ENCODE measurements around the gene ARFGAP1. TPM values are rescaled to one million over a fixed set of nuclear protein-coding genes. Genes with fewer than 3 reads are reported as not detected.

ARFGAP1 gene
- total RNA-seq, 1 donor from 2014 or later = 220 TPM

DNA sequence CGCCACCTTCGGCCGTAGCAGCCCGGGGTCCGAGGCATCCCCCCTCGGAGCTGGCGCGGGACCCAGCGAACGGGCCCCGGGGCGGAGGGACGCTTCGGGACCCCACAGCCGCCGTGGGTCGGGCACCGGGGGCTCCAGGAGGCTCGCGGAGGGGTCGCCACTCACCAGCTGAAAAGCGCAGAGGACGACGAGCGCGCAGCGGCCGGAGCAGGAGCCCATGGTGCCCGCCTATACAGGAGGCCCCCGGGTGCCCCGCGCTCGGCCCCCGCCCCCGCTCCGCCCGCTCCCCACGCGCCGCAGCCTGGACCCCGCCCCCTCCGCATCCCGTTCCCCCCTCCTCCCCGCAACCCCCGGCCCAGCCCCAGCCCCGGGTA is 18.4 kb upstream of the ARFGAP1 start, which contains the start of gene NKAIN4:
Gene NKAIN4 (minus strand): TSS at position 232 of the 374 bp plus-strand sequence. CDS start 13 bp downstream, at position 219.
- H2AFZ ChIP-seq (ENCODE audit: low read depth, low read length) = no peak within 1 kb of the TSS
- peaks cover 28% of the 10 kb centered on the region for H3K36me3 Mint-ChIP-seq (ENCODE audit: low read depth, unreplicated experiment)
- peak; percentile 8 for TF ChIP-seq EZH2 (IDR thresholded peaks at IDR 0.05; ENCODE audit: insufficient read depth, low read length)
- no peak for TF ChIP-seq CTCF (IDR thresholded peaks at IDR 0.05; ENCODE audit: insufficient read depth, low read depth, low read length)
- DNase-seq (ENCODE audit: low read depth) (no peak), FAIRE-seq (no peak)
- H3K9me3 Mint-ChIP-seq (ENCODE audit: unreplicated experiment) = peaks cover 9% of the 10 kb centered on the region
- H3K4me3 ChIP-seq (ENCODE audit: insufficient read depth, low read depth, low read length) = no peak within 1 kb of the TSS
- peaks cover 28% of the 10 kb centered on the region for H3K27me3 ChIP-seq (ENCODE audit: insufficient read depth, low read length)
- H3K4me2 ChIP-seq (ENCODE audit: low read length) = peak within 1 kb of the TSS; percentile 75
- peak within 1 kb of the TSS; percentile 23 for H3K9ac ChIP-seq (ENCODE audit: low read length)
- peak within 1 kb of the TSS; percentile 93 for H3K4me3 Mint-ChIP-seq (ENCODE audit: unreplicated experiment)
- H3K4me1 ChIP-seq (ENCODE audit: insufficient read depth, low read length) = peaks cover 6% of the 10 kb centered on the region
- H4K20me1 ChIP-seq (ENCODE audit: insufficient read depth, low read length) = peaks cover 6% of the 10 kb centered on the region
- no peaks in the 10 kb centered on the region for H3K9me3 ChIP-seq (ENCODE audit: insufficient read depth, low read depth, low read length)
- no peak within 1 kb of the TSS for H3K27ac ChIP-seq (ENCODE audit: low read depth, low read length)
- H3K27ac Mint-ChIP-seq (ENCODE audit: unreplicated experiment) = peak within 1 kb of the TSS; percentile 84
- H3K4me1 Mint-ChIP-seq (ENCODE audit: low read depth, unreplicated experiment) = peaks cover 42% of the 10 kb centered on the region
- no peaks in the 10 kb centered on the region for H3K79me2 ChIP-seq (ENCODE audit: insufficient read depth, low read length)
- peaks cover 6% of the 10 kb centered on the region for H3K27me3 Mint-ChIP-seq (ENCODE audit: low read depth, unreplicated experiment)
- H3K36me3 ChIP-seq (ENCODE audit: insufficient read depth, low read length) = no peaks in the 10 kb centered on the region

DNA sequence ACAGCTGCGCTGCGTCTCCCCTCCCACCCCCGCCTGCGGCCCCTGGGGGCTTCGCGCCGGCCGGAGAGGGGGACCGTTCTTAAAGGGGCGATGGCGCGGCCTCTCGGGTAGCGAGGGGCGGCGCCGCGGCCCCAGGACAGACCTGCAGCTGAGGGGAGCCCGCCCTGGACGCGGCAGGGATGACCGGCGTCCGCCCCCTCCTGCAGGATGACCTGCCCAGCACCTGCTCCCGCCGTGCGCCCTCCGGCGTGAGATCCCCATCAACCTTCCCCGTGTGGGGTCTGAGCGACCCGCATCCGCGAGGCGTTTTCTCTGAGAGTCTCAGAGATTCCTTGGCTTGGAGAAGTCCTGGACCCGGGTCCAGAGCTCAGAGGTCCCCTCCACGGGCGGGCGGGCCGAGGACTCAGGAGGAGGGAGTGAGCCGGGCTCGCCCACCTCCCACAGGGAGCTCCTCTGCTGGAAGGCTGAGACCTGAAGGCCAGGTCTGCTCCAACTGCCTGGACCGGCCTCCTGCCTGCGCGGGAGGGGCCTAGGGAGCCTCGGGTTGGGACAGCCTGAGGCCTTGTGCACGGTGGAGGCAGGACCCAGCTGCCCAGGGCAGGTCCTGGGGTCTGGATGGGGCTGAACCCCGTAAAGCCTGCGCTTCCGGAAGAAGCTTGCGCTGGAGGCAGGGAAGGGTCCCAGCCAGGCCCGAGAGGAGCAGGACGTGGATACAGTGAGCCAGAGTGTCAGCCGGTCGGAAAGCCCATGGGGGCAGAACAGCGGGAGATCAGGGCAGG is 17.8 kb upstream of the ARFGAP1 start:
- H3K27me3 ChIP-seq (ENCODE audit: insufficient read depth, low read length) = peaks cover 28% of the 10 kb centered on the region

More for the DNA sequence above, 17.8 kb upstream of the ARFGAP1 start:
- H3K4me3 ChIP-seq (ENCODE audit: insufficient read depth, low read depth, low read length) = no peak overlapping the region
- TF ChIP-seq CTCF (IDR thresholded peaks at IDR 0.05; ENCODE audit: insufficient read depth, low read depth, low read length) (no peak), EZH2 (IDR thresholded peaks at IDR 0.05; ENCODE audit: insufficient read depth, low read length) (peak; percentile 76)
- DNase-seq (ENCODE audit: low read depth) = no peak
- H3K4me2 ChIP-seq (ENCODE audit: low read length) = peak overlapping the region; percentile 50
- no peak overlapping the region for H3K27ac ChIP-seq (ENCODE audit: low read depth, low read length)
- H3K36me3 ChIP-seq (ENCODE audit: insufficient read depth, low read length) = no peaks in the 10 kb centered on the region
- peak overlapping the region; percentile 23 for H3K9ac ChIP-seq (ENCODE audit: low read length)
- peaks cover 6% of the 10 kb centered on the region for H3K4me1 ChIP-seq (ENCODE audit: insufficient read depth, low read length)
- peaks cover 40% of the 10 kb centered on the region for H3K4me1 Mint-ChIP-seq (ENCODE audit: low read depth, unreplicated experiment)
- H2AFZ ChIP-seq (ENCODE audit: low read depth, low read length) = no peak overlapping the region
- H3K79me2 ChIP-seq (ENCODE audit: insufficient read depth, low read length) = no peaks in the 10 kb centered on the region
- H3K27me3 Mint-ChIP-seq (ENCODE audit: low read depth, unreplicated experiment) = peaks cover 6% of the 10 kb centered on the region
- peaks cover 25% of the 10 kb centered on the region for H3K36me3 Mint-ChIP-seq (ENCODE audit: low read depth, unreplicated experiment)
- peak overlapping the region; percentile 53 for H3K27ac Mint-ChIP-seq (ENCODE audit: unreplicated experiment)
- H3K9me3 ChIP-seq (ENCODE audit: insufficient read depth, low read depth, low read length) = no peaks in the 10 kb centered on the region
- H3K4me3 Mint-ChIP-seq (ENCODE audit: unreplicated experiment) = peak overlapping the region; percentile 83
- no peak for FAIRE-seq
- peaks cover 11% of the 10 kb centered on the region for H3K9me3 Mint-ChIP-seq (ENCODE audit: unreplicated experiment)
- peaks cover 6% of the 10 kb centered on the region for H4K20me1 ChIP-seq (ENCODE audit: insufficient read depth, low read length)
